VCaP (cell line): ENCODE results near the gene NME7.
"Not testable (repeated sequence)": the region's sequence is repeated elsewhere in the genome, so short reads cannot be mapped to it uniquely, and the experiment has no call there.

Source experiments
- H3K27ac ChIP-seq: fragments of 450-650 bp; 2 replicates; pipeline ENCODE4 v1.5.1; 2017
- CTCF ChIP-seq: fragments of 450-650 bp; conservative IDR thresholded peaks from 2 replicates; pipeline ENCODE4 v1.5.1; 2017; ENCODE audit warnings: mild to moderate bottlenecking, moderate library complexity

The NME7 gene

GRCh38 chr1:169361281-169361680, 6.3 kb downstream of the NME7 start:
- H3K27ac ChIP-seq = no peak overlapping the region
- no peak for TF ChIP-seq CTCF

- no peak overlapping the region for H3K27ac ChIP-seq
- no peak for TF ChIP-seq CTCF
These were observed 7.2 kb downstream of the NME7 start for GRCh38 chr1:169360415-169360814.

- H3K27ac ChIP-seq = no peak overlapping the region
- TF ChIP-seq CTCF = peak; percentile 85
These were observed 19.1 kb downstream of the NME7 start for GRCh38 chr1:169348383-169349036.

- no peak overlapping the region for H3K27ac ChIP-seq
These were observed 19.8 kb downstream of the NME7 start for GRCh38 chr1:169347688-169348382.

GRCh38 chr1:169346036-169346589, 21.5 kb downstream of the NME7 start:
- no peak for TF ChIP-seq CTCF
- no peak overlapping the region for H3K27ac ChIP-seq

More at GRCh38 chr1:169347688-169348382, 19.8 kb downstream of the NME7 start:
- no peak for TF ChIP-seq CTCF

- TF ChIP-seq CTCF = no peak
- H3K27ac ChIP-seq = no peak overlapping the region
These were observed 22.1 kb downstream of the NME7 start for GRCh38 chr1:169345511-169345910.

- not testable (repeated sequence) for H3K27ac ChIP-seq
These were observed 25.5 kb downstream of the NME7 start for GRCh38 chr1:169342096-169342495.

- TF ChIP-seq CTCF = no peak
- H3K27ac ChIP-seq = no peak overlapping the region
These were observed 26.7 kb downstream of the NME7 start for GRCh38 chr1:169340882-169341281.
